ENCODE measurements around the gene LGSN. TPM values are rescaled to one million over a fixed set of nuclear protein-coding genes. Genes with fewer than 3 reads are reported as not detected.
"Not testable (repeated sequence)": the region's sequence is repeated elsewhere in the genome, so short reads cannot be mapped to it uniquely, and the experiment has no call there.

LGSN gene
- total and polyA plus RNA-seq, 7 experiments from 2014 or later, result 0.11 to 0.21 TPM; not detected in 5

DNA sequence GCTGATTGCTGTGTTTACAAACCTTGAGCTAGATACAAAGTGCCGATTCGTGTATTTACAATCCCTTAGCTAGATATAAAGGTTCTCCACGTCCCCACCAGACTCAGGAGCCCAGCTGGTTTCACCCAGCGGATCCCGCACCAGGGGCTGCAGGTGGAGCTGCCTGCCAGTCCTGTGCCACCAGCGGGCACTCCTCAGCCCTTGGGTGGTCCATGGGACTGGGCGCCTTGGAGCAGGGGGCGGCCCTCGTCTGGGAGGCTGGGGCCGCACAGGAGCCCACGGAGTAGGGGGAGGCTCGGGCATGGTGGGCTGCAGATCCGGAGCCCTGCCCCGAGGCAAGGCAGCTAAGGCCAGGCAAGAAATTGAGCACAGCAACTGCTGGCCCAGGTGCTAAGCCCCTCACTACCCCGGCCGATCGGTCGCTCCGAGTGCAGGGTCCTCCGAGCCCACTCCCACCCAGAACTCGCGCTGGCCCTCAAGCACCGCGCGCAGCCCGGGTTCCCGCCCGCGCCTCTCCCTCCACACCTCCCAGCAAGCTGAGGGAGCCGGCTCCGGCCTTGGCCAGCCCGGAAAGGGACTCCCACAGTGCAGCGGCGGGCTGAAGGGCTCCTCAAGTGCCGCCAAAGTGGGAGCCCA lies 44.9 kb downstream of the LGSN start:
- CTCF ChIA-PET; H3K9me3 Mint-ChIP-seq; H3K4me1 ChIP-seq (ENCODE audit: control insufficient read depth in 2 of 2, insufficient read depth in 2 of 2, low read length in 2 of 2); intact Hi-C loops (cut with micrococcal nuclease); H3K4me3 Mint-ChIP-seq; H3K9me3 ChIP-seq (ENCODE audit: control insufficient read depth in 2 of 3, low read length in 3 of 3); H3K27ac ChIP-seq (ENCODE audit: low read depth, low read length); POLR2A ChIA-PET; H3K27ac Mint-ChIP-seq; H3K27me3 ChIP-seq (ENCODE audit: control insufficient read depth in 2 of 2, insufficient read depth in 2 of 2, low read length in 2 of 2); ATAC-seq; DNase-seq; H3K36me3 Mint-ChIP-seq; H3K27me3 Mint-ChIP-seq; H3K4me3 ChIP-seq (ENCODE audit: low read length); H3K36me3 ChIP-seq (ENCODE audit: control insufficient read depth in 2 of 3, insufficient read depth in 3 of 3, low read length in 3 of 3); H3K4me1 Mint-ChIP-seq: not testable (repeated sequence)

DNA sequence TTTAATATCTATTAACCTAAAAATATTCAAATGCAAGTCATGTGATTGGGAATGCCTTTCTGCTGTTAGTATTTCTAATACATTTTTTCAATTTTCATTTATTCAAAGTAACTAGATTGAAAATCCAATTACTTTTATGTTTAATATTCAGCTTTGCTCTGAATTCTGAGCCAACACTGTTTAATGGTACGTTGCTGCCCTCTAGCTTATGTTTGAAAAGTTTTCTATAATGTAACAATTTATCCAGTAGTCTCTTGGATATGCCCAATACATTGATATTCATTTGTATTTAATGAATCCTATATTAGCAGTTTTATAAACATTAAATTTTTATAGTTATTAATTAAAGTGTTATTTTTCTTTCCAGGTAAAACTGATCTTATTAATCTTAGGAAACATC lies 47.4 kb downstream of the LGSN start:
- Histone ChIP-seq H3K27ac (ENCODE audit: low read depth, low read length) (no peak overlapping the region), H3K4me3 (ENCODE audit: low read length) (no peak overlapping the region), H3K9me3 (ENCODE audit: control insufficient read depth in 2 of 3, low read length in 3 of 3) (no peaks in the 10 kb centered on the region), H3K4me1 (ENCODE audit: control insufficient read depth in 2 of 2, insufficient read depth in 2 of 2, low read length in 2 of 2) (no peaks in the 10 kb centered on the region), H3K36me3 (ENCODE audit: control insufficient read depth in 2 of 3, insufficient read depth in 3 of 3, low read length in 3 of 3) (no peaks in the 10 kb centered on the region), H3K27me3 (ENCODE audit: control insufficient read depth in 2 of 2, insufficient read depth in 2 of 2, low read length in 2 of 2) (no peaks in the 10 kb centered on the region)
- Mint-ChIP-seq H3K27ac (no peak overlapping the region), H3K4me3 (no peak overlapping the region), H3K27me3 (peaks cover 0 to 8% (median 0%) of the 10 kb centered on the region in 5 donors), H3K36me3 (no peaks in the 10 kb centered on the region), H3K9me3 (peaks cover 0 to 4% (median 0%) of the 10 kb centered on the region in 11 donors), H3K4me1 (no peaks in the 10 kb centered on the region)
- ATAC-seq (no peak), DNase-seq (no peak)
- ChIA-PET CTCF (interaction anchor here (0.6 kb wide), 1 partner anchor 46 kb away, joined by 3 read pairs; no protein-coding TSS in a partner anchor), POLR2A (no interaction called here)
- intact Hi-C loops (cut with micrococcal nuclease), result no loop called here

GRCh38 chr6:63269470-63269869 lies 50.3 kb downstream of the LGSN start:
- H3K4me1 Mint-ChIP-seq, result no peaks in the 10 kb centered on the region

DNA sequence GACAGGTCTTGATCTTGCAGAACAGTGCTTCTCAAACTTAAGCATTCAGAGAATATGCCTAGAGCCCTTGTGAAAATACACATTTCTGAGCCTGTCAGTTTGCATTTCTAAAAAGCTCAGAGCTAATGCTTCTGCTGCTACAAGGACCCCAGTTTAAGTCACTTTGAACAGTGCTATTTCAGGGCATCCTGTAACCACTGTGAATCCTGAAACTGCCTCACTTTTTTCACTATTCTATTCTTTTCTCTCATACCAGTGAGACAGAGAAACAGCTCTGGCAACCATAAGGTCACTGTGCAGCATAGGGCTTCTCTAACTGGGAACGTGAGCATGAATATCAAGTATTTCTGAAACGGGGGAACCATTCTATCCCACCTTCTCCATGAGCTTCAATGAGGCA lies 51.2 kb downstream of the LGSN start:
- Mint-ChIP-seq H3K4me3 (no peak overlapping the region), H3K36me3 (no peaks in the 10 kb centered on the region), H3K4me1 (no peaks in the 10 kb centered on the region), H3K27ac (no peak overlapping the region), H3K9me3 (peaks cover 0 to 4% (median 0%) of the 10 kb centered on the region in 11 donors), H3K27me3 (no peaks in the 10 kb centered on the region)
- Histone ChIP-seq H3K27ac (ENCODE audit: low read depth, low read length) (no peak overlapping the region), H3K4me1 (ENCODE audit: control insufficient read depth in 2 of 2, insufficient read depth in 2 of 2, low read length in 2 of 2) (no peaks in the 10 kb centered on the region), H3K9me3 (ENCODE audit: control insufficient read depth in 2 of 3, low read length in 3 of 3) (no peaks in the 10 kb centered on the region), H3K27me3 (ENCODE audit: control insufficient read depth in 2 of 2, insufficient read depth in 2 of 2, low read length in 2 of 2) (no peaks in the 10 kb centered on the region), H3K4me3 (ENCODE audit: low read length) (no peak overlapping the region), H3K36me3 (ENCODE audit: control insufficient read depth in 2 of 3, insufficient read depth in 3 of 3, low read length in 3 of 3) (no peaks in the 10 kb centered on the region)
- ChIA-PET POLR2A (no interaction called here), CTCF (no interaction called here)
- intact Hi-C loops (cut with micrococcal nuclease), result no loop called here
- no peak for DNase-seq
- ATAC-seq, result no peak

More at GRCh38 chr6:63269470-63269869, 50.3 kb downstream of the LGSN start:
- Histone ChIP-seq H3K4me3 (ENCODE audit: low read length) (no peak overlapping the region), H3K36me3 (ENCODE audit: control insufficient read depth in 2 of 3, insufficient read depth in 3 of 3, low read length in 3 of 3) (no peaks in the 10 kb centered on the region), H3K27me3 (ENCODE audit: control insufficient read depth in 2 of 2, insufficient read depth in 2 of 2, low read length in 2 of 2) (no peaks in the 10 kb centered on the region), H3K4me1 (ENCODE audit: control insufficient read depth in 2 of 2, insufficient read depth in 2 of 2, low read length in 2 of 2) (no peaks in the 10 kb centered on the region), H3K9me3 (ENCODE audit: control insufficient read depth in 2 of 3, low read length in 3 of 3) (no peaks in the 10 kb centered on the region), H3K27ac (ENCODE audit: low read depth, low read length) (no peak overlapping the region)
- no peak overlapping the region for H3K4me3 Mint-ChIP-seq
- CTCF ChIA-PET, result no interaction called here
- H3K27ac Mint-ChIP-seq, result no peak overlapping the region
- H3K27me3 Mint-ChIP-seq, result peaks cover 0 to 6% (median 0%) of the 10 kb centered on the region in 5 donors
- DNase-seq (no peak), ATAC-seq (no peak)
- peaks cover 0 to 4% (median 0%) of the 10 kb centered on the region in 11 donors for H3K9me3 Mint-ChIP-seq
- intact Hi-C loops (cut with micrococcal nuclease), result no loop called here
- POLR2A ChIA-PET, result no interaction called here
- no peaks in the 10 kb centered on the region for H3K36me3 Mint-ChIP-seq

GRCh38 chr6:63267828-63268227 lies 52.0 kb downstream of the LGSN start:
- H3K9me3 ChIP-seq (ENCODE audit: control insufficient read depth in 2 of 3, low read length in 3 of 3), result no peaks in the 10 kb centered on the region
- H3K4me1 ChIP-seq (ENCODE audit: control insufficient read depth in 2 of 2, insufficient read depth in 2 of 2, low read length in 2 of 2), result no peaks in the 10 kb centered on the region
- Mint-ChIP-seq H3K27ac (no peak overlapping the region), H3K4me1 (no peaks in the 10 kb centered on the region), H3K9me3 (peaks cover 0 to 4% (median 0%) of the 10 kb centered on the region in 11 donors), H3K27me3 (peaks cover 0 to 3% (median 0%) of the 10 kb centered on the region in 5 donors), H3K4me3 (no peak overlapping the region), H3K36me3 (no peaks in the 10 kb centered on the region)
- POLR2A ChIA-PET, result no interaction called here
- no peak overlapping the region for H3K27ac ChIP-seq (ENCODE audit: low read depth, low read length)
- CTCF ChIA-PET, result no interaction called here
- ATAC-seq (no peak), DNase-seq (no peak)
- no peaks in the 10 kb centered on the region for H3K27me3 ChIP-seq (ENCODE audit: control insufficient read depth in 2 of 2, insufficient read depth in 2 of 2, low read length in 2 of 2)
- H3K4me3 ChIP-seq (ENCODE audit: low read length), result no peak overlapping the region
- H3K36me3 ChIP-seq (ENCODE audit: control insufficient read depth in 2 of 3, insufficient read depth in 3 of 3, low read length in 3 of 3), result no peaks in the 10 kb centered on the region
- intact Hi-C loops (cut with micrococcal nuclease), result no loop called here

GRCh38 chr6:63267046-63267445 lies 52.7 kb downstream of the LGSN start:
- H3K4me3 Mint-ChIP-seq, result no peak overlapping the region
- peaks cover 0 to 4% (median 0%) of the 10 kb centered on the region in 11 donors for H3K9me3 Mint-ChIP-seq
- Histone ChIP-seq H3K4me1 (ENCODE audit: control insufficient read depth in 2 of 2, insufficient read depth in 2 of 2, low read length in 2 of 2) (no peaks in the 10 kb centered on the region), H3K27ac (ENCODE audit: low read depth, low read length) (no peak overlapping the region), H3K36me3 (ENCODE audit: control insufficient read depth in 2 of 3, insufficient read depth in 3 of 3, low read length in 3 of 3) (no peaks in the 10 kb centered on the region), H3K27me3 (ENCODE audit: control insufficient read depth in 2 of 2, insufficient read depth in 2 of 2, low read length in 2 of 2) (no peaks in the 10 kb centered on the region), H3K4me3 (ENCODE audit: low read length) (no peak overlapping the region), H3K9me3 (ENCODE audit: control insufficient read depth in 2 of 3, low read length in 3 of 3) (no peaks in the 10 kb centered on the region)
- no peak overlapping the region for H3K27ac Mint-ChIP-seq
- CTCF ChIA-PET, result no interaction called here
- POLR2A ChIA-PET, result no interaction called here
- peaks cover 0 to 5% (median 0%) of the 10 kb centered on the region in 5 donors for H3K27me3 Mint-ChIP-seq
- DNase-seq (no peak), ATAC-seq (no peak)
- H3K4me1 Mint-ChIP-seq, result no peaks in the 10 kb centered on the region
- H3K36me3 Mint-ChIP-seq, result no peaks in the 10 kb centered on the region
- intact Hi-C loops (cut with micrococcal nuclease), result no loop called here

GRCh38 chr6:63263444-63263843 lies 56.3 kb downstream of the LGSN start:
- ChIA-PET POLR2A (no interaction called here), CTCF (no interaction called here)
- no peaks in the 10 kb centered on the region for H3K36me3 ChIP-seq (ENCODE audit: control insufficient read depth in 2 of 3, insufficient read depth in 3 of 3, low read length in 3 of 3)
- intact Hi-C loops (cut with micrococcal nuclease), result no loop called here
- H3K27me3 ChIP-seq (ENCODE audit: control insufficient read depth in 2 of 2, insufficient read depth in 2 of 2, low read length in 2 of 2), result no peaks in the 10 kb centered on the region
- peaks cover 0 to 5% (median 0%) of the 10 kb centered on the region in 11 donors for H3K9me3 Mint-ChIP-seq
- no peak overlapping the region for H3K4me3 Mint-ChIP-seq
- H3K4me1 Mint-ChIP-seq, result peaks cover 0 to 1% (median 0%) of the 10 kb centered on the region in 7 donors
- H3K27ac Mint-ChIP-seq, result no peak overlapping the region
- ATAC-seq (no peak), DNase-seq (no peak)
- no peaks in the 10 kb centered on the region for H3K9me3 ChIP-seq (ENCODE audit: control insufficient read depth in 2 of 3, low read length in 3 of 3)
- peaks cover 0 to 5% (median 0%) of the 10 kb centered on the region in 5 donors for H3K27me3 Mint-ChIP-seq
- no peak overlapping the region for H3K4me3 ChIP-seq (ENCODE audit: low read length)
- no peak overlapping the region for H3K27ac ChIP-seq (ENCODE audit: low read depth, low read length)
- no peaks in the 10 kb centered on the region for H3K4me1 ChIP-seq (ENCODE audit: control insufficient read depth in 2 of 2, insufficient read depth in 2 of 2, low read length in 2 of 2)
- H3K36me3 Mint-ChIP-seq, result no peaks in the 10 kb centered on the region

Data from naive thymus-derived CD4-positive, alpha-beta T cell (primary cell).